GM18858 (cell line): ENCODE data around the gene ISX.
A peak's percentile ranks its signal among the peaks of the same experiment; 100 is the strongest.

ENCODE experiments used
- ATAC-seq: cut with Tn5 transposase; IDR thresholded peaks from one replicate; pipeline ENCODE4 v1.9.1; 2021; ENCODE audit not compliant: unreplicated experiment

The ISX gene

GRCh38 chr22:35109616-35110015, 43.7 kb downstream of the ISX start:
- no peak for ATAC-seq

- ATAC-seq = no peak
These were observed 45.3 kb downstream of the ISX start for GRCh38 chr22:35111244-35111643.

GRCh38 chr22:35113341-35113740, 47.4 kb downstream of the ISX start:
- ATAC-seq = no peak

- ATAC-seq = no peak
These were observed 48.4 kb downstream of the ISX start for GRCh38 chr22:35114131-35114980.

- no peak for ATAC-seq
These were observed 49.6 kb downstream of the ISX start for GRCh38 chr22:35115515-35115914.

GRCh38 chr22:35116269-35116668, 50.3 kb downstream of the ISX start:
- no peak for ATAC-seq

- ATAC-seq = no peak
These were observed 50.9 kb downstream of the ISX start for GRCh38 chr22:35116817-35117216.

GRCh38 chr22:35119494-35119893, 53.5 kb downstream of the ISX start:
- ATAC-seq = no peak

- ATAC-seq = no peak
These were observed 58.8 kb downstream of the ISX start for GRCh38 chr22:35124691-35125219.

GRCh38 chr22:35126993-35127392, 61.0 kb downstream of the ISX start:
- ATAC-seq = no peak

GRCh38 chr22:35128637-35129036, 62.7 kb downstream of the ISX start:
- peak; percentile 57 for ATAC-seq

GRCh38 chr22:35131525-35132000, 65.6 kb downstream of the ISX start:
- no peak for ATAC-seq

GRCh38 chr22:35132568-35132967, 66.6 kb downstream of the ISX start:
- no peak for ATAC-seq

GRCh38 chr22:35133702-35134380, 67.9 kb downstream of the ISX start:
- ATAC-seq = no peak

GRCh38 chr22:35134637-35135036, 68.7 kb downstream of the ISX start:
- no peak for ATAC-seq

GRCh38 chr22:35135165-35135564, 69.2 kb downstream of the ISX start:
- no peak for ATAC-seq
